Right lobe of liver (tissue), 4 donors: ENCODE measurements around the gene MYO5B.

ENCODE experiments used
- CTCF ChIP-seq, 4 donors: fragments of 200-600 bp in 3 of 4; fragments of 450-650 bp in 1 of 4; IDR thresholded peaks; one replicate each; pipeline versions ENCODE4 v1.5.1 to v1.8.0; 2016 to 2022; ENCODE audit warnings: antibody characterized with exemption in 4 of 4, mild to moderate bottlenecking in 2 of 4
- POLR2A ChIP-seq: fragments of 450-650 bp; IDR thresholded peaks from one replicate; pipeline ENCODE4 v1.6.1; 2017; ENCODE audit warnings: antibody characterized with exemption, mild to moderate bottlenecking
- donor health status: DM: no; HTN: no; CAD: no.
- donor health status: DM: no; HTN: no; CAD: no.
- donor health status: DM: no; HTN: yes; CAD: no.

- TF ChIP-seq CTCF (IDR thresholded peaks at IDR 0.05) (no peak), POLR2A (no peak)
These were observed 69.5 kb downstream of the MYO5B start for GRCh38 chr18:50125456-50125855.
